ENCODE measurements around the gene CDC14A.

Gene CDC14A

GRCh38 chr1:100544791-100545190 lies 192.5 kb downstream of the CDC14A start:
- DNase-seq = no peak

GRCh38 chr1:100545855-100546254 lies 193.5 kb downstream of the CDC14A start:
- DNase-seq = no peak

- no peak for DNase-seq
Observed at GRCh38 chr1:100552031-100552430, 199.7 kb downstream of the CDC14A start.

GRCh38 chr1:100552922-100553321 lies 200.6 kb downstream of the CDC14A start:
- DNase-seq = no peak

GRCh38 chr1:100556181-100556580 lies 203.9 kb downstream of the CDC14A start:
- no peak for DNase-seq

- DNase-seq = no peak
Observed at GRCh38 chr1:100556925-100557605, 204.8 kb downstream of the CDC14A start.

- DNase-seq = no peak
Observed at GRCh38 chr1:100557606-100557953, 205.3 kb downstream of the CDC14A start.

GRCh38 chr1:100565533-100565932 lies 213.2 kb downstream of the CDC14A start:
- no peak for DNase-seq

GRCh38 chr1:100565937-100566699 lies 213.8 kb downstream of the CDC14A start:
- no peak for DNase-seq

- DNase-seq = no peak
Observed at GRCh38 chr1:100567062-100567461, 214.8 kb downstream of the CDC14A start.

All from islet precursor cell (in vitro differentiated cells).